Measurements from ENCODE around the gene TTF2. TPM values are rescaled to one million over a fixed set of nuclear protein-coding genes. Genes with fewer than 3 reads are reported as not detected.

The TTF2 gene
- total RNA-seq, 1 experiment from 2014 or later, result 38.6 TPM

DNA sequence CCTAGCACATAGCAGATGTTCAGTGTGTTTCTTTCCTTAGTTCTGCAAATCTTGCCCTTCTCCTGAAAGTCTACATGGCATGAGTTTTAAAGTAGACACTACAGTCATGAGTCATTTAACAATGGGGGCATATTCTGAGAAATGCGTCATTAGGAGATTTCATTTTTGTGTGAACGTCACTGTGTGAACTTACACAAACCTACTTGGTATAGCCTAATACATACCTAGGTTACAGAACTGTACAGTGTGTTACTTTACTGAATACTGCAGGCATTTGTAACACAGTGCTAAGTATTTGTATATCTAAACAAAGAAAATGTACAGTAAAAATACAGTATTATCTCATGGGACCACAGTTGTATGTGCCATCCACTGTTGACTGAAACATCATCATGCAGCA, 10.0 kb downstream of the TTF2 start:
- DNase-seq (ENCODE audit: unreplicated experiment), result no peak
- intact Hi-C loops (cut with micrococcal nuclease), result no loop called here
- no peak overlapping the region for H3K4me3 Mint-ChIP-seq (ENCODE audit: unreplicated experiment)
- ChIA-PET CTCF (interaction anchor here (0.9 to 12.9 kb wide), 5 partner anchors 10 to 216 kb away, joined by 5 to 201 read pairs (median 14); partner anchors contain the start of gene TTF2), POLR2A (interaction anchor here (0.7 to 2.1 kb wide), 5 partner anchors 8 to 215 kb away, joined by 3 to 6 read pairs (median 3); partner anchors contain the start of gene TTF2)
- H3K4me1 Mint-ChIP-seq (ENCODE audit: insufficient read depth, unreplicated experiment), result no peaks in the 10 kb centered on the region
- no peaks in the 10 kb centered on the region for H3K27me3 Mint-ChIP-seq (ENCODE audit: insufficient read depth, unreplicated experiment)
- peaks cover 12% of the 10 kb centered on the region for H3K36me3 Mint-ChIP-seq (ENCODE audit: insufficient read depth, unreplicated experiment)
- H3K9me3 Mint-ChIP-seq (ENCODE audit: unreplicated experiment), result no peaks in the 10 kb centered on the region
- no TSS peak for BruUV-seq (replicated peaks)
- H3K27ac Mint-ChIP-seq (ENCODE audit: low read depth, unreplicated experiment), result no peak overlapping the region
- TF ChIP-seq, protein P1, sequence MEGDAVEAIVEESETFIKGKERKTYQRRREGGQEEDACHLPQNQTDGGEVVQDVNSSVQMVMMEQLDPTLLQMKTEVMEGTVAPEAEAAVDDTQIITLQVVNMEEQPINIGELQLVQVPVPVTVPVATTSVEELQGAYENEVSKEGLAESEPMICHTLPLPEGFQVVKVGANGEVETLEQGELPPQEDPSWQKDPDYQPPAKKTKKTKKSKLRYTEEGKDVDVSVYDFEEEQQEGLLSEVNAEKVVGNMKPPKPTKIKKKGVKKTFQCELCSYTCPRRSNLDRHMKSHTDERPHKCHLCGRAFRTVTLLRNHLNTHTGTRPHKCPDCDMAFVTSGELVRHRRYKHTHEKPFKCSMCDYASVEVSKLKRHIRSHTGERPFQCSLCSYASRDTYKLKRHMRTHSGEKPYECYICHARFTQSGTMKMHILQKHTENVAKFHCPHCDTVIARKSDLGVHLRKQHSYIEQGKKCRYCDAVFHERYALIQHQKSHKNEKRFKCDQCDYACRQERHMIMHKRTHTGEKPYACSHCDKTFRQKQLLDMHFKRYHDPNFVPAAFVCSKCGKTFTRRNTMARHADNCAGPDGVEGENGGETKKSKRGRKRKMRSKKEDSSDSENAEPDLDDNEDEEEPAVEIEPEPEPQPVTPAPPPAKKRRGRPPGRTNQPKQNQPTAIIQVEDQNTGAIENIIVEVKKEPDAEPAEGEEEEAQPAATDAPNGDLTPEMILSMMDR (IDR thresholded peaks at IDR 0.05; ENCODE audit: unreplicated experiment), result no peak

GRCh38 chr1:117076648-117077047, 16.5 kb downstream of the TTF2 start:
- intact Hi-C loops (cut with micrococcal nuclease), result loop anchor here (1.0 kb wide), 1 partner anchor 17 kb away; no protein-coding TSS in a partner anchor
- H3K9me3 Mint-ChIP-seq (ENCODE audit: unreplicated experiment), result no peaks in the 10 kb centered on the region
- H3K27me3 Mint-ChIP-seq (ENCODE audit: insufficient read depth, unreplicated experiment), result no peaks in the 10 kb centered on the region
- H3K4me3 Mint-ChIP-seq (ENCODE audit: unreplicated experiment), result no peak overlapping the region
- BruUV-seq (replicated peaks), result no TSS peak
- peaks cover 56% of the 10 kb centered on the region for H3K36me3 Mint-ChIP-seq (ENCODE audit: insufficient read depth, unreplicated experiment)
- DNase-seq (ENCODE audit: unreplicated experiment), result no peak
- peak overlapping the region; percentile 80 for H3K27ac Mint-ChIP-seq (ENCODE audit: low read depth, unreplicated experiment)
- POLR2A ChIA-PET, result interaction anchor here (0.8 to 2.6 kb wide), 7 partner anchors 14 to 208 kb away, joined by 3 to 34 read pairs (median 6); partner anchors contain the start of gene TTF2
- peaks cover 10% of the 10 kb centered on the region for H3K4me1 Mint-ChIP-seq (ENCODE audit: insufficient read depth, unreplicated experiment)
- TF ChIP-seq, protein P1 (IDR thresholded peaks at IDR 0.05; ENCODE audit: unreplicated experiment), result no peak
- CTCF ChIA-PET, result interaction anchor here (0.7 to 12.9 kb wide), 8 partner anchors 7 to 208 kb away, joined by 3 to 201 read pairs (median 4); no protein-coding TSS in a partner anchor

DNA sequence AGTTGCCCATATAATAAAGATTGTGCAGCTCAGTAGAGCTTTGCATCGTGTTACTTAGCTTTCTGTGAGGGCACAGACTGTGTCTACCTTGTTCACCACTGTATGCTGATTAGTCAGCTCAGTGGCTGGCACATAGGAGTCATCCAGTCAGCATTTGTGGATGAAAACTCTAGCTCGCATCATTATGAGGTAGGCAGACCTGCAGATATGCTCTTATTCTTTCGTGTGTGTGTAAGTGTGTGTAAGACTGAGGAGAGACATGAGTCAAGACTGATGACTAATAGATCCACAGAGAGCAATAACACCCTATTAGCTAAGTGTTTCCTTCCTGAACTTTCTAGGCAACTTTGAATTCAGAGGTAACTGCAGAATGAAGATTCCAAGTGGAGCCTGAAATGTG, 17.1 kb downstream of the TTF2 start:
- POLR2A ChIA-PET, result interaction anchor here (0.5 to 2.6 kb wide), 9 partner anchors 14 to 208 kb away, joined by 3 to 34 read pairs (median 3); partner anchors contain the start of gene TTF2
- Mint-ChIP-seq H3K36me3 (ENCODE audit: insufficient read depth, unreplicated experiment) (peaks cover 62% of the 10 kb centered on the region), H3K4me1 (ENCODE audit: insufficient read depth, unreplicated experiment) (peaks cover 10% of the 10 kb centered on the region), H3K4me3 (ENCODE audit: unreplicated experiment) (no peak overlapping the region), H3K27ac (ENCODE audit: low read depth, unreplicated experiment) (peak overlapping the region; percentile 80), H3K9me3 (ENCODE audit: unreplicated experiment) (no peaks in the 10 kb centered on the region), H3K27me3 (ENCODE audit: insufficient read depth, unreplicated experiment) (no peaks in the 10 kb centered on the region)
- DNase-seq (ENCODE audit: unreplicated experiment), result peak; percentile 87
- CTCF ChIA-PET, result interaction anchor here (0.7 to 1.5 kb wide), 7 partner anchors 8 to 207 kb away, joined by 3 to 10 read pairs (median 5); no protein-coding TSS in a partner anchor
- intact Hi-C loops (cut with micrococcal nuclease), result loop anchor here (1.0 kb wide), 1 partner anchor 16 kb away; no protein-coding TSS in a partner anchor
- TF ChIP-seq, protein P1 (IDR thresholded peaks at IDR 0.05; ENCODE audit: unreplicated experiment), result no peak
- BruUV-seq (replicated peaks), result no TSS peak

DNA sequence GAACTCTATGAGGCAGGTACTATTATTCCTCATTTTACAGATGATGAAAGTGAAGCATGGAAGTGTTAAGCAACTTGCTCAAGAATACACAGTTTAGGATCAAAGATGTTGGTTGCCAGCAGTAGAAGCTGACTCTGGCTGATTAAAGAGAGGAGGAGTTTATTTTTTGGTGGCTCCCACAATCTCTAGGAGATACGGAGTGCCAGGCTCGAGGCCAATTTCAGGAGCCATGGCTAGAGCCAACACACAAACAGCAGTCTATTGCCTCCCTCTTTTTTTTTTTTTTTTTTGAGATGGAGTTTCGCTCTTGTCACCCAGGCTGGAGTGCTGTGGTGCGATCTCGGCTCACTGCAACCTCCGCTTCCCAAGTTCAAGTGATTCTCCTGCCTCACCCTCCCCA, 19.6 kb downstream of the TTF2 start:
- TF ChIP-seq, protein P1 (IDR thresholded peaks at IDR 0.05; ENCODE audit: unreplicated experiment), result no peak
- H3K9me3 Mint-ChIP-seq (ENCODE audit: unreplicated experiment), result no peaks in the 10 kb centered on the region
- POLR2A ChIA-PET, result interaction anchor here (1.5 kb wide), 1 partner anchor 19 kb away, joined by 6 read pairs; the partner anchor contains the start of gene TTF2
- no peak overlapping the region for H3K4me3 Mint-ChIP-seq (ENCODE audit: unreplicated experiment)
- BruUV-seq (replicated peaks), result no TSS peak
- no peak for DNase-seq (ENCODE audit: unreplicated experiment)
- intact Hi-C loops (cut with micrococcal nuclease), result no loop called here
- H3K4me1 Mint-ChIP-seq (ENCODE audit: insufficient read depth, unreplicated experiment), result peaks cover 10% of the 10 kb centered on the region
- peak overlapping the region; percentile 61 for H3K27ac Mint-ChIP-seq (ENCODE audit: low read depth, unreplicated experiment)
- no peaks in the 10 kb centered on the region for H3K27me3 Mint-ChIP-seq (ENCODE audit: insufficient read depth, unreplicated experiment)
- CTCF ChIA-PET, result interaction anchor here (0.7 to 1.0 kb wide), 2 partner anchors 12 to 561 kb away, joined by 3 read pairs; no protein-coding TSS in a partner anchor
- H3K36me3 Mint-ChIP-seq (ENCODE audit: insufficient read depth, unreplicated experiment), result peaks cover 69% of the 10 kb centered on the region

Data from MCF 10A (cell line).